ENCODE measurements around the gene ANTXR2.

The ANTXR2 gene

GRCh38 chr4:79979785-79980437 lies 93.1 kb downstream of the ANTXR2 start:
- Histone ChIP-seq H3K27me3 (replicated peaks; ENCODE audit: insufficient read depth, low read length) (no peaks in the 10 kb centered on the region), H3K79me2 (ENCODE audit: low read length) (no peaks in the 10 kb centered on the region), H3K9me2 (replicated peaks; ENCODE audit: insufficient read depth, low read length) (no peaks in the 10 kb centered on the region), H4K20me1 (ENCODE audit: insufficient read depth, low read length) (no peaks in the 10 kb centered on the region), H3K4me2 (ENCODE audit: low read depth, low read length) (no peak overlapping the region), H3K9ac (ENCODE audit: low read length) (no peak overlapping the region), H3K36me3 (replicated peaks; ENCODE audit: insufficient read depth, low read length) (no peaks in the 10 kb centered on the region), H3F3A (ENCODE audit: insufficient read depth, low read length) (no peaks in the 10 kb centered on the region), H3K4me1 (ENCODE audit: low read length) (no peaks in the 10 kb centered on the region), H3K27ac (ENCODE audit: low read length) (no peak overlapping the region), H3K4me3 (ENCODE audit: low read length) (no peak overlapping the region), H3K9me3 (replicated peaks; ENCODE audit: insufficient read depth, low read length) (no peaks in the 10 kb centered on the region), H2AFZ (ENCODE audit: low read length) (no peak overlapping the region)
- no peak for TF ChIP-seq EZH2 (optimal IDR thresholded peaks at IDR 0.05; ENCODE audit: low read depth, low read length)
- TF ChIP-seq, protein P1, sequence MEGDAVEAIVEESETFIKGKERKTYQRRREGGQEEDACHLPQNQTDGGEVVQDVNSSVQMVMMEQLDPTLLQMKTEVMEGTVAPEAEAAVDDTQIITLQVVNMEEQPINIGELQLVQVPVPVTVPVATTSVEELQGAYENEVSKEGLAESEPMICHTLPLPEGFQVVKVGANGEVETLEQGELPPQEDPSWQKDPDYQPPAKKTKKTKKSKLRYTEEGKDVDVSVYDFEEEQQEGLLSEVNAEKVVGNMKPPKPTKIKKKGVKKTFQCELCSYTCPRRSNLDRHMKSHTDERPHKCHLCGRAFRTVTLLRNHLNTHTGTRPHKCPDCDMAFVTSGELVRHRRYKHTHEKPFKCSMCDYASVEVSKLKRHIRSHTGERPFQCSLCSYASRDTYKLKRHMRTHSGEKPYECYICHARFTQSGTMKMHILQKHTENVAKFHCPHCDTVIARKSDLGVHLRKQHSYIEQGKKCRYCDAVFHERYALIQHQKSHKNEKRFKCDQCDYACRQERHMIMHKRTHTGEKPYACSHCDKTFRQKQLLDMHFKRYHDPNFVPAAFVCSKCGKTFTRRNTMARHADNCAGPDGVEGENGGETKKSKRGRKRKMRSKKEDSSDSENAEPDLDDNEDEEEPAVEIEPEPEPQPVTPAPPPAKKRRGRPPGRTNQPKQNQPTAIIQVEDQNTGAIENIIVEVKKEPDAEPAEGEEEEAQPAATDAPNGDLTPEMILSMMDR (IDR thresholded peaks at IDR 0.05; ENCODE audit: low read length) = no peak
- no peak for TF ChIP-seq EZH2phosphoT487 (IDR thresholded peaks at IDR 0.05; ENCODE audit: low read length)
- no peak for DNase-seq

GRCh38 chr4:79977131-79977840 lies 95.7 kb downstream of the ANTXR2 start:
- DNase-seq = no peak

DNA sequence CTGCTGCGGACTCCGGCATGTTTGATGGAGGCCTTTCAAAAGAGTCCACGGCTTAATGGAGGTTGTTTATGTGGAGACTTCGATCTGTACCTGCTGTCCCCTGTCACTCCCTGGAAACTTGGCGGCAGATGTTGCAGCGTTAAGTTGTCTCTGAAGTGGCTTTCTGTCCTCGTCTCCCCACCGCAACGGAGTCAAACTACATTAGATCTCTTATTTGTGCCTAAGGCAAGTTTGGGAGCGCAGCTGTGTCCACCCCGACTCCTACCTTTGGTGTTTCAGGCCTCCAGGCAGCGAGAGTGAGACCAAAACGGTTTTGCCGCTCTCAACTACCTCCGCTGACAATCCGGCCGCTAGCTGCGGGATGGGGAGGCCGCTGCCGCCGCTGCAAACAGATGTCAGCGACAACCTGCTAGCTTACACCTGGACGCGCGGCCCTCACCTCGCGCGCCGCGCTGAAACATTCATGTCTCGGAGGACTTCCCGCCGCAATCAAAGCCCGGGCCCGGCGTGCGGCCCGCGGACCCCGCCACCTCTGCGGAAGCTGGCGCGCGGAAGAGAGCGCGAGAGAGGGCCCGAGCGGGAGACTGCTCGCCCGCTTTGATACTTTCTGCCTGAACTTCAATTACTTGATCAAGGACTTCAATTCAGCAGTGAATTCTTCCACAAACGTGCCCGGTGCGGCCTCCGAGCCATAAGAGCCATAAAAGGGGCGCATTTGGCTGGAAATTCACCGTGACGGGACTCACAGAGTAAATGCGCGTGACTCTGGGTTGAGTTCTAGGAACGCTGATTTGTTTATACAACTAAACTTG lies 108.4 kb downstream of the ANTXR2 start:
- TF ChIP-seq EZH2 (optimal IDR thresholded peaks at IDR 0.05; ENCODE audit: low read depth, low read length) (no peak), EZH2phosphoT487 (IDR thresholded peaks at IDR 0.05; ENCODE audit: low read length) (no peak)
- TF ChIP-seq, protein P1 (IDR thresholded peaks at IDR 0.05; ENCODE audit: low read length) = no peak
- no peak for DNase-seq
- H3K9me3 ChIP-seq (replicated peaks; ENCODE audit: insufficient read depth, low read length) = no peaks in the 10 kb centered on the region

More at GRCh38 chr4:79977131-79977840, 95.7 kb downstream of the ANTXR2 start:
- Histone ChIP-seq H3K9me3 (replicated peaks; ENCODE audit: insufficient read depth, low read length) (no peaks in the 10 kb centered on the region), H3F3A (ENCODE audit: insufficient read depth, low read length) (no peaks in the 10 kb centered on the region), H3K79me2 (ENCODE audit: low read length) (no peaks in the 10 kb centered on the region), H3K9ac (ENCODE audit: low read length) (no peak overlapping the region), H3K4me2 (ENCODE audit: low read depth, low read length) (no peak overlapping the region), H3K4me3 (ENCODE audit: low read length) (no peak overlapping the region), H3K27ac (ENCODE audit: low read length) (no peak overlapping the region), H4K20me1 (ENCODE audit: insufficient read depth, low read length) (no peaks in the 10 kb centered on the region), H2AFZ (ENCODE audit: low read length) (no peak overlapping the region), H3K4me1 (ENCODE audit: low read length) (no peaks in the 10 kb centered on the region), H3K36me3 (replicated peaks; ENCODE audit: insufficient read depth, low read length) (no peaks in the 10 kb centered on the region), H3K9me2 (replicated peaks; ENCODE audit: insufficient read depth, low read length) (no peaks in the 10 kb centered on the region), H3K27me3 (replicated peaks; ENCODE audit: insufficient read depth, low read length) (no peaks in the 10 kb centered on the region)
- TF ChIP-seq EZH2phosphoT487 (IDR thresholded peaks at IDR 0.05; ENCODE audit: low read length) = no peak
- TF ChIP-seq, protein P1 (IDR thresholded peaks at IDR 0.05; ENCODE audit: low read length) = no peak
- no peak for TF ChIP-seq EZH2 (optimal IDR thresholded peaks at IDR 0.05; ENCODE audit: low read depth, low read length)

More for the DNA sequence above, 108.4 kb downstream of the ANTXR2 start:
- no peaks in the 10 kb centered on the region for H3K36me3 ChIP-seq (replicated peaks; ENCODE audit: insufficient read depth, low read length)
- no peak overlapping the region for H2AFZ ChIP-seq (ENCODE audit: low read length)
- H3K27ac ChIP-seq (ENCODE audit: low read length) = no peak overlapping the region
- H3K9me2 ChIP-seq (replicated peaks; ENCODE audit: insufficient read depth, low read length) = no peaks in the 10 kb centered on the region
- no peaks in the 10 kb centered on the region for H4K20me1 ChIP-seq (ENCODE audit: insufficient read depth, low read length)
- no peak overlapping the region for H3K9ac ChIP-seq (ENCODE audit: low read length)
- no peaks in the 10 kb centered on the region for H3F3A ChIP-seq (ENCODE audit: insufficient read depth, low read length)
- no peaks in the 10 kb centered on the region for H3K79me2 ChIP-seq (ENCODE audit: low read length)
- no peaks in the 10 kb centered on the region for H3K4me1 ChIP-seq (ENCODE audit: low read length)
- H3K4me3 ChIP-seq (ENCODE audit: low read length) = no peak overlapping the region
- no peak overlapping the region for H3K4me2 ChIP-seq (ENCODE audit: low read depth, low read length)
- H3K27me3 ChIP-seq (replicated peaks; ENCODE audit: insufficient read depth, low read length) = no peaks in the 10 kb centered on the region

All from MM.1S (cell line).